NCI-H1436 treated with DMSO at 0.1 percent for 48 hours (cell line): ENCODE measurements around the gene MX1.

ENCODE experiments used
- DNase-seq: peaks from one replicate; lab custom pipeline; 2025; lab: John Stamatoyannopoulos, UW

Gene MX1

DNA sequence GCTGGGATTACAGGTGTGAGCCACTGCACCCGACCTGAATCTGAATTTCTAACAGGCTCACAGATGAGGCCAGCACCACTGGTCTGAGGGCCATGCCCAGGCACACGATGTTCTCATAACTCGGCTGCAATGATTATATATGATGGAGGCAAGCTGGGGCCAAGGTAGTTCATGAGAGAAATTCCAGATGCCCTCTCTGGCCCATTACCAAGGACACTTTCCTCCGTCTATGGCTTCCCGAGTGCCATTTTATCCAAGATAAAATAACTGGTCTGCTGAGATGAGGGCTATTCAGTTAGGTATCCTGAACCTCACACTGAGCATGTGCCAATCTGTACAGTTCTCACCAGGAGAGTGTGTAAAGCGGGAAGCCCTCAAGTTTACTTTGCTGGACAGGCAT, 65.4 kb downstream of the MX1 start:
- no peak for DNase-seq

DNA sequence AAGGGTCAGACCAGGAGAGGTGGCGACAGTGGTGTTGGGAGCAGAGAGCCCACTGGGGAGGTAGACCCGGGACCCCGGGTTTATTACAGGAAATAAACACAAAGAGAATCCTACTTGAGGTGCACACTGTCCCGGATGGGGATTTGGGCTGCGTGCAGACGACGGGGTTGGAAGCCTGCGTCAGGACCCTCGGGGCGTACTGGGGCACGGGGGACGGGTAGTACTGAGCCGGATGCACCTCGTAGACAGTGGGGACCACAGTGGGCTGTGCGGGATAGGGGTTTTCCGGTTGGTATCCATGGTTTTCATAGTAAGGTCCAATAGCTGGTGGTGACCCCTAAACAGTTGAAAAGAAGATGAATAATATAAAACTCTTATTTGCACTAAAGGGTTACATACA, 68.2 kb downstream of the MX1 start:
- DNase-seq: no peak

DNA sequence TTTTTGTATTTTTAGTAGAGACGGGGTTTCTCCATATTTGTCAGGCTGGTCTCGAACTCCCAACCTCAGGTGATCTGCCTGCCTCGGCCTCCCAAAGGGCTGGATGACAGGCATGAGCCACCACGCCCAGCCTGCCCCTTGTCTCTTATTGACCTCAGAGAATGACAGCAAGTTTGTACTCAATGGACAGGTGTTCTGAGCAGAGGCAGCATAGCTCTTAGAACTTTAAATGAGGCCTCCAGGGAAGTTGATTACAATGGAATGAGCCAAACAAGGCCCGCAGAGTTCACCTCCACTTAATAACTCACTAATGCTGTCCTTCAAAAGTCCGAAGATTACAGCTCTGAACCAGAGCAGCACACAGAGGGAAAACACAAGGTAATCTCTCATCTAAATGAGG, 71.0 kb downstream of the MX1 start:
- no peak for DNase-seq

DNA sequence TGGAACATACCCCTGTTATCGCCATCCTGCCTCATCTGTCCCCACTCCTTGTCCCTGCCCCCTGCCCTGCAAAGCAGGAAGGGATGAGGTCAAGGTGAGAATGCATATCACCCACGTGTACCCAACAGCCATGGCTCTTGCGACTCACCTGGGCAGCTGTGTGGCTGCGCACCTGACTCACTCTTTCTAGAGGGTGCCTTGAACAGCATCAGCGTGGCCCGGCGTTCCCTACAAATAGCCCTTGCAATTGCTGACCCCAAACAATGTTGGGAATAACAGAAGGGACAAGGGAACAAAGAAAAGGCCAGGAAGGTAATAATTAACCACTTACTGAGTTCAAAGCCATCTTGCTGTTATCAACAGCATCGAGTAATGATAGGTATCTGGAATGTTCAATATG, 71.7 kb downstream of the MX1 start:
- DNase-seq: no peak

DNA sequence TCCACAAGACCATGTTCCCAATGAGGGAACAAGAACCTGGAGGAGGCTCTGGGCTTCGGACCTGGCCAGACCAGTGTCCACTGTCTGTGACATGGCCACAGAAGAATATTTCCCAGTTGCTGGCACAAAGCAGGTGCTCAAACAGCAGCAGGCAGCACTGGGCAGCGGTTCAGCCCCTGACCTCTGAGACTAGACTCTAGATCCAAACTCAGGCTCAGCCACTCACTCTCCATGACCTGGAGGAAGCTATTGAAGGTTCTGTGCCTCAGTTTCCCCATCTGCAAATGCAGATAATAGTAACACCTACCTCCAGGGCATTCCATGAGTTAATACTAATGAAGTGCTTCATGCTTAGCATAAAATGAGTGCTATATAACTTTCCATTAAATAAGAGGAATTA, 73.9 kb downstream of the MX1 start:
- DNase-seq: no peak

DNA sequence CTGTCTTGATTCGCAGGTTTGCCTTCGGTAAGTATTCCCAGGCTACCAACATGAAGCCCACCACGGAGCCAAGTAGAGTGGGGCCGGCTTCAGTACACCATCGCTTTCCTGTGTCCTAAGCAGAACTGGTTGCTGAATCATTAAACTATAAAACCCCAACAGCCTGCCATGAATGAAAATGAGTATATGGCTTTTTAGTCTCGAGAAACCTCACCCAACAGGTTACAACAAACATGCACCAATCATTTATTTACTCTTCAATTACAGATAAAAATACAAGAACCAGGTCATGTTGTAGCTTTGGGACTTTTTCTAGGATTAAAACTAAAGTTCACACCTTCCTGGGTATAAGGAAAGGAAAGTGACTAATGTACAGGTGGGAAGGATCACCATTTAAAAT, 74.3 kb downstream of the MX1 start:
- DNase-seq: no peak

DNA sequence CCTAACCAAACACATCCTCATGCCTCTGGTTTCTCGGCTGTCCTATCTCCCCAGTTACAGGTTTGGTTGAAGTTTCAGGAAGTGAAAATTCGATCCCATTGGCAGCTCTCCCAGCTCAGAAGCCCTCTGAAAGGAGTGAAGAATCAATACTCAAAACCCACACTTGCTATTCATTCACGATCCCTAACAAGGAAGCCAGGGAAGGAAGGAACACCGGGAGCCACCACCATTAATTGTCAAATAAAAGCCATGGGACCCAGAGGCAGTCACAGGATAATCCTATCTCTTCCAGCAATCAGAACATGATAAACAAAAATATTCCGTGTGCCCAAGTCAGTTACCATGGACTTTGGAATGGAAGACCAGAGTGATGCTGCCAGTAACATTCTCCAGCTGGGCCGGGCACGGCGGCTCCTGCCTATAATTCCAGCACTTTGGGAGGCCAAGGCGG, 74.9 kb downstream of the MX1 start:
- no peak for DNase-seq

DNA sequence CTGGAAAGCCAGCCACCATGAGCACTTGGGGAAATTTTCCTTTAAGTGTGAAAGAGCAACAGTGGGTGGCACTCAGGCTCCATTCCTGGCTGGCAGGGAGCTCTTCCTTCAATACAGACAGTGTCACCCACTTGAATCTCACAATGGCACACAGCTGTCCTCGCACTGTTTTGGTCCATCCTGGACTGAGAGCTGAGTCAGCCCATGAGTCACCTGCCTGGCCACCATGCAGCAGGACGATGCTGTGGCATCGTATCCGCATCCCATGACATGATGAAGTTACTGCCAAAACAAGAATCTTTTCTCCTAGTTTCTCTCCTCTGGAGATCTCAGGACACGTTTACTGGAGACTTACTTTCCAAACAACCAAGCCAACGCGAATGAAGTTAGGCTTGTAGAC, 75.9 kb downstream of the MX1 start:
- DNase-seq: no peak

DNA sequence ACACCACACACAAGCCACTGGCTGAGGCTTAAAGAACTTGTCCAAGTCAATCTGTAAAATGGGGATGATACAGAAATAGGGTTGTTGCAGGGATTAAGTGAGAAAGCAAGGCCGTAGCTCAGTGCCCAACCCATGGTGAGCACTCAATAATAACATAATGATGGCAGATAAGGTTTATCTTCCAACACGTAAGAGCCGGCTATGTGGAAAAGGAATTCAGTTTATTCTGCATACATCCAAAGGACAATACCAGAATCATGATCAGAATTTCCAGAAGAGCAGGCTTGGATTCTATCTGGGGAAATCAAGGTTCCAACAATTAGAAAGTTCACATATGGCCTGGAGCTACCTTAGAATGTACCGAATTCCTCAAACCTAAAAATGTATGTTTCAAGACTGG, 77.3 kb downstream of the MX1 start:
- DNase-seq: no peak

DNA sequence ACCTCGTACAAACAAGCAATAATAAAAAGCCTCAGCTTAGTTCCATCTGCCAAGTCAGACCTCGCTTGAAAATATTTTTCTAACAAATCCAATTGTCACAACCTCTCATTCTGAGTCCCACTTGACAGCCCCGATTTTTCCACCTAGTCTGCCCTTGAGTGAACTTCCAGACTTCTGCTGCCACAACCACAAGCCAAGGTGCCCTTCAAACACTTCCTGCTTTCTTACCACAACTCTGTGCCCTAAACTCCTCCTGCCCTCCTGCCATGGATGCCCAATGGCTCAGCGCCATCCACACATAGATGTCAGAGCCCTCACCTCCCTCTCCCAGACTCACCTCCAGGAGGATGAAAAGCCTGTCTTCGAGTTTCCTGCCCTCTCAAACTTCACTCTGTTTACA, 78.0 kb downstream of the MX1 start:
- no peak for DNase-seq

DNA sequence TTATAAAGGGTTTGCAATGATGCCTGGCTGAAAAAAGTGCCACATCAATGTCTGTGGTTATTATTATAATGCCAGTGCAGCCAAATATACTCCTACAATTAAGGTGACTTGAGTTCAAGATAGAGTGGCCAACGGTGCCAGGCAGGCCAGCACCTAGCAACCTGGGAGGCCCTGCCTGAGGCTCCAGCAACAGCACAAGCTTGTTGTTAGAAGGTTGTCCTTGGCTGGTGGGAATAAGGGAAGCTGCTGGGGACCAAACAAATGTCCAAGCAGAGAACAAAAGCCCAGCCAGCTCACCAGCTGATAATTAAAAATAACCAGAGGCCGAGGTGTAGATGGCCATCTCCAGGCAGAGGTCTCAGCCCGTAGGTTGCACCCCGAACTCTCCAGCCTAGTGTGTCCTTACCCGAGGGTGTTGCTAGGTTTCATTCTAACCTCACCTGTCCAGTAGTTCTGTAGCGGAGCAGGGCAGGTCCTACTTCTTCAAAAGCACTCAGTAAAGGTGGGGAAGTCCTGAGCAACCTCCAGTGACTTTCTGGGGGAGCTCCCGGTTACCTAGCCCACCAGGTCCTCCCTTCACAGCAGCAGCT, 80.1 kb downstream of the MX1 start:
- no peak for DNase-seq

DNA sequence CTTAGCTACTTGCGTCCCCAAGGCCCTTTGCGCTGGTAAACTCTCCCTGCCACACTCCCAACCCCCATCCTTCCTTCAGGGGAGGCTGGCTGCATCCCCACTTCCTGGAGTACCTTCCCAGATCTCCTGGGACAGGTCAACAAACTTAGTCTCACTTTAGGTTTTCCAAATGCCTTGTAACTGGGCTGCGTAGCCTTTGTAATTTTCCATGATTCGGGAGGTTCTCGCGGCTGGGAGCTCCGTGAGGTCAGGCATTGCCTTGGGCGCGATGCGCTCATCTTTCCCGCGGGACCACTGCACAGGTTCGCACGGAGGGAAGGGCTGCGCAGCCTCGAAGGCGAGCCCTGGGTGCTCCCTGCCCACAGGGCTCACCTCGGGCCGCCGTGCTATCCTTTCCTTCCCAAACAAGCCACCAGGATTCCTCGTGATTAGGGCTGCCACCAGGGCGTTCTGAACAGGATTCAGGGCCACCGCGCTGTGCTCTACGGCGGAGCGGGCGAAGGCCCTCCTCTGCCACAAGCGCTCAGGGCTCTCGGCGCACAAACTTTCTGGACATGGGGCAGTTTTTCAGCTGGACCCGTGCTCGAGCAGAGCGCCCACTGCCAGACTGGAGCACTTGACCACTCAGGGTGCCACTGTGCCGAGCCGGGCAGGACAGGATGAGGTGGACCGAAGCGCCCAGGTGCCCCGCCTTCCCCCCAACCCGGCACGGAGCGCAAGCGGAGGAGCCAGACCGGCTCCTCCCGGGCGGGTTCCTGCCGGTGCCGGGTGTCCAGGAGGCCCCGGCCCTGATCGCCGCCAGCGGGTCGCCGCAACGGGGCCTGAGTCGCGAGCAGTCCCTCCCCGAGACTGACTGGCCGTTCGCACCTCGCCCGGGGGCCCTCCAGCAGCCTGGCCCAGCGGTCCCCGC, 80.8 kb downstream of the MX1 start:
- no peak for DNase-seq

DNA sequence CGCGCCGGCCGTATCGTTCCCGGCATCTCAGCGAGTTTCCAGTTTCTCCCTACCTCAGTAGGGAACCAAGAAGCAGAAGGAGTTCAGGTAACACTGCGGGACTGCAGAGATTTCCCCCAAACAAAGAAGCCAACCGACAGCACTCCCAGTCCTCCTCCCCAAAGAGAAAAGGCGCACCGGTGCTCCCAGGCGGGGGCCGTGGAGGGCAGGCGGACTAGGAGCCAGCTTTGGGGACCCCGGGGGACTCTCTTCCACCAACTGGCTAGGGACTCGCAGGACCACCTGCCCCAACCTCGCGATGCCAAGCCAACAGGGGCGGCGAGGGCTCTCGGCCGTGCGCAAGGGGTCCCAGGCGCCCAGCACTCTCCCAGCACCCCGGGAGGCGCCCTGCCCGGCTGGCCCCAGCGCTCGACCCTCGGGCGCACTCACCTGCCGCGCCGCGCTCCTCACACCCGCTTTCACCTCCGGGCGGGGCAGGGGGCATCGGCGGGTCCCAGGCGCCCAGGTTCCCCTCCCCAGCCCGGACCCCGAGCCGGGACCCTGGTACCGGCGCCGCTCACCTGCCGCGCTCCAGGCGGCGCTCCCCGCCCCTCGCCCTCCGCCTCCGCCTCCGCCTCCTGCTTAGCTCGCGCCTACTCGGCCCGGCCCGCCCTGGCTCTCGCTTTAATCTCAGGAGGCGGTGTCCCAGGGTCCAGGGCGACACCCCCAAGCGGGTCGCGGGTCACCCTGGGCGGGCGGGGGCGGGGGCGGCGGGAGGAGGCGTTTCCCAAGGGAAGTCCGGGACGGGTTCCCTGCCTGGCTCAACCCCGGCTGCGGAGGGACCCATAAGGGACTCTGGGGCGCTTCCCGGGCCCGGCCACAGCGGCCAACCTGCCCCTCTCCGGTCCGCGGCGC, 81.7 kb downstream of the MX1 start, which contains the start of gene TMPRSS2:
Gene TMPRSS2 (minus strand): TSS at position 638 of the 894 bp plus-strand sequence. CDS start 10,025 bp downstream, outside the sequence.
- no peak for DNase-seq

DNA sequence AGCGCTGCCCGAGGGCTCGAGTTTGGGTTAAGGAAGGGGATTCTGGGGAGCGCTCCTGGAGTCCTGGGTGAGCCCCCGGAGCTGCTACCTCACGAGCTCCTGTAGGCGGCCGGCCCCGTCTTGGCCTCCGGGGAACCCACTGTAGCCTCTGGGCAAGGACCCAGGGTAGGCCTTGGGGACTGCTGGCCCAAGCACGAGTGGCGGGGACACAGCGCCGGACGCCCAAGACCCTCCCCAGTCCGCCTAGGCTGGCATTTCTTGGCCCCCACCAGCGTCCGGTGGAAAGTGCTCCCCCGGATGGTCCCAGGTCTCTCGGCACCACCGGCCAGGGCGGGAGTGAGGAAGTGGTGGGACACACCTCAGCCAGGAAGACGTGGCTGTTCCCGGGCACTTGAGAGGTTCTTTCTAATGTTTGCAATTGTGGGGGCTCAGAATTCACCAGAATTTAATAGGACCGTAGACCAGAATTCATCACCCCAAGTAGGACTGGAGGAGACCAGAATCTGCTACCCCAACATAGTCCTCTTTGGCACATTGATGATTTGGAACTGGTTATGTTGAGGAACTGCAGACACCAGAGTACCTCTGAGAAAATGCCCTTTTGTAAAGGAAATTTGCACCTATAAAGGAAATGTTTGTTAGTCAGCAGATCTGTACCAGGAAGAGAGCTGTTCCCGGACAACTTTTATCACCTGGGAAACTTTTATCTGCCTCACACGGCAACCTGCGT, 82.5 kb downstream of the MX1 start:
- no peak for DNase-seq
